GM18951 (cell line): ENCODE results near the gene MOXD1.

ENCODE experiments used
- POLR2A ChIP-seq: IDR thresholded peaks from 4 replicates; pipeline ENCODE4 v1.6.1; 2011; ENCODE audit warnings: mild to moderate bottlenecking; ENCODE audit not compliant: insufficient read length, insufficient read depth; ENCODE audit errors: extremely low read depth
- in situ Hi-C: fragments of 300-500 bp; cut with MboI; formaldehyde crosslinking; loops from one replicate; pipeline ENCODE4 v1.12.0; 2022; ENCODE audit warnings: low sequenced_read_pairs, mixed read lengths, inconsistent platforms; ENCODE audit not compliant: unreplicated experiment

The MOXD1 gene

DNA sequence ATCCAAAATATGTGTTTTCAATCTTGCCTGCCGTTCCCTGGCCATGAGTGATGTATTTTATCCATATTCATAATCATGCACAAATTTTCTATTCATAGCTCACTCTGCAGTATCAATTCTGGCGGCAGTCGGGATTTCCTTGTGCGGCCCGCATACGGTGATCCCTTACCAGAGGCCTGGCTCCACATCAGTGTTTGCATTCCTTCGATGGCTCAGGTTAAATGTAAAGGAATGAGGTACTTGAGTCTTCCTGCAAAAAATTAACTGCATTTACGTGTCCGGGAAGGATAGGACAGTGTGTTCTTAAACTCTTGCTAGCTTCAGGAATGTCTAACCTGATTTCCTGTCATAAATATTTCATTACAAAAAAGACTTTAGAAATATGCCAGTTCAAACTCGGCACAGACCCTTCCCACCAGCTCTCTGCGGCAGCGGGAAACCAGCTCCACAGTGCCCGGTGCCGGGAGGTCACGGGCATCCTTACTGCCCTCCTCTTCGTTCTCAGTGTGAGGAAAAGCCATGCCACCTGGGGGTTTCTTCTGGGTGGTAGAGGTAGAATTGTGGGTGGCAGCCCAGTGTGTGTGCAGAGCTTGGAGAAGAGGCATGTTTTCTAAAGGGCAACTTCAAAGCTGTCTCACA is 154.5 kb downstream of the MOXD1 start:
- in situ Hi-C loops, result no loop called here

DNA sequence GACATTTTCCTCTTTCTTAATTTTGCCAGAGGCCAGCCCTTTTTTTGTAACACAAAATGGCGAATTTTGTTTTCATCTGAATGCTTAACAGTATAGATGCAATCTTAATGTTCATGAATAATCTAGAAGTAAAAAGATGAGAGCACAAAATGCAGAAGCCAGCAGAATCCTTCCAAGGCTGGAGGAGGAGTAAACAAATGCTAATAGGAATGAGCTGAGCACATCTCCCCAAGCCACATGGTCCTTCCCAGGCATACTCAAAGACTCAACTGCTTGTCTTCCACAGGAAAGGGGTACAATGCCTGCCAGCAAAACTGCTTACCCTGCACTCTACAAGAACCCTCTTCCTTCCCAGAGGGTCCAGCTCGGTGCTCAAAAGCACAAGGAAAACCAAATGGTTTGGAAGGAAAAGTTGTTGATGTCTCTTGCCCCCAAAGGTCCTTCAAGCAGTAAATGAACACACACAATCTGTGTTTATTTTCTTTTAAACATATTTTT is 155.1 kb downstream of the MOXD1 start:
- in situ Hi-C loops, result no loop called here
- no peak for TF ChIP-seq POLR2A

More for the DNA sequence above, 154.5 kb downstream of the MOXD1 start:
- no peak for TF ChIP-seq POLR2A
